ENCODE measurements around the gene SLC8A1. TPM values are rescaled to one million over a fixed set of nuclear protein-coding genes. Genes with fewer than 3 reads are reported as not detected.

Gene SLC8A1
- total and polyA plus RNA-seq, 2 donors (not counting 1 experiment from before 2014, with no cell fraction given): 0.07 to 0.20 TPM

- H3K4me2 ChIP-seq (replicated peaks; ENCODE audit: low read depth, low read length, poor library complexity, severe bottlenecking): no peak overlapping the region
- no peak overlapping the region for H3K9ac ChIP-seq (ENCODE audit: low read length)
- WGBS (ENCODE audit: insufficient coverage): 100% methylated on average over 1 of the region's 5 CpGs
- no peak overlapping the region for H3K27ac ChIP-seq (ENCODE audit: low read length in 2 of 2)
- ATAC-seq (ENCODE audit: low read depth) (no peak), DNase-seq (no peak)
- TF ChIP-seq CTCF (IDR thresholded peaks at IDR 0.05): no peak
- TF ChIP-seq EZH2 (IDR thresholded peaks at IDR 0.05; ENCODE audit: borderline replicate concordance, insufficient read depth, low read depth, low read length, poor library complexity, severe bottlenecking): no peak
- no peak overlapping the region for H2AFZ ChIP-seq (ENCODE audit: insufficient read depth, low read depth, low read length, poor library complexity, severe bottlenecking)
- no peak overlapping the region for H3K4me3 ChIP-seq (ENCODE audit: control extremely low read depth in 1 of 5, extremely low read depth in 1 of 5, insufficient read depth in 1 of 5, low read depth in 2 of 5, low read length in 4 of 5)
- intact Hi-C loops (cut with micrococcal nuclease): no loop called here
- Mint-ChIP-seq H3K27ac (no peak overlapping the region), H3K4me1 (no peaks in the 10 kb centered on the region), H3K9me3 (ENCODE audit: insufficient read depth) (no peaks in the 10 kb centered on the region), H3K27me3 (no peaks in the 10 kb centered on the region), H3K4me3 (no peak overlapping the region)
- no peaks in the 10 kb centered on the region for H3K79me2 ChIP-seq (ENCODE audit: control insufficient read depth, insufficient read depth, low read length)
- no peaks in the 10 kb centered on the region for H3K36me3 ChIP-seq (replicated peaks in 1 of 2; ENCODE audit: control extremely low read depth in 1 of 2, control insufficient read depth in 1 of 2, extremely low read depth in 1 of 2, insufficient read depth in 2 of 2, low read length in 1 of 2)
- no peaks in the 10 kb centered on the region for H3K4me1 ChIP-seq (ENCODE audit: control insufficient read depth in 2 of 2, insufficient read depth in 2 of 2, low read length in 2 of 2)
- ChIA-PET CTCF (no interaction called here), POLR2A (no interaction called here)
- H4K20me1 ChIP-seq (ENCODE audit: control insufficient read depth, insufficient read depth, low read length, poor library complexity, severe bottlenecking): no peaks in the 10 kb centered on the region
- H3K9me3 ChIP-seq (ENCODE audit: control extremely low read depth in 1 of 3, control insufficient read depth in 2 of 3, insufficient read depth in 1 of 3, low read length in 2 of 3): no peaks in the 10 kb centered on the region
- no peaks in the 10 kb centered on the region for H3K27me3 ChIP-seq (replicated peaks in 1 of 4; ENCODE audit: control extremely low read depth in 1 of 4, control insufficient read depth in 3 of 4, insufficient read depth in 4 of 4, low read length in 3 of 4)
Measured at GRCh38 chr2:40480596-40480995, 28.7 kb upstream of the SLC8A1 start.

DNA sequence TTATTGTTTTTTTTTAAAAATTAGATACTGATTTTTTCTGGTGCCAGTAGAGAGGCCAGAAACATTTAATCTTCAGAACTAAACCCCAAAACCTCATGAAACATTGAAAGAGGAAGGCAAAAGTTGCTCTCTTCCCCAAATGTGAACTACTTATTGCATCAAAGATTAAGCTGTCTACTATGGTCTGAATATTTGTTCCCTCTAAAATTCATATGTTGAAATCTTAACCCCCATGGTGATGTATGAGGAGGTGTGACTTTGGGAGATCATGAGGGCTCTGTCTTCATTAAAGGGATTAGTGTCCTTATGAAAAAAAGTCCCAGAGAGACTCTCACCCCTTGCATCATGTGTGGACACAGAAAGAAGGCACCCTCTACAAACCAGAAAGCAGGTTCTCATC lies 28.2 kb upstream of the SLC8A1 start:
- no peak overlapping the region for H3K4me3 Mint-ChIP-seq
- TF ChIP-seq CTCF (IDR thresholded peaks at IDR 0.05) (no peak), EZH2 (IDR thresholded peaks at IDR 0.05; ENCODE audit: borderline replicate concordance, insufficient read depth, low read depth, low read length, poor library complexity, severe bottlenecking) (no peak)
- no peaks in the 10 kb centered on the region for H4K20me1 ChIP-seq (ENCODE audit: control insufficient read depth, insufficient read depth, low read length, poor library complexity, severe bottlenecking)
- ChIA-PET CTCF (no interaction called here), POLR2A (no interaction called here)
- H3K9ac ChIP-seq (ENCODE audit: low read length): no peak overlapping the region
- no peaks in the 10 kb centered on the region for H3K4me1 Mint-ChIP-seq
- no peaks in the 10 kb centered on the region for H3K27me3 Mint-ChIP-seq
- no peak overlapping the region for H3K4me3 ChIP-seq (ENCODE audit: control extremely low read depth in 1 of 5, extremely low read depth in 1 of 5, insufficient read depth in 1 of 5, low read depth in 2 of 5, low read length in 4 of 5)
- no peak overlapping the region for H3K27ac Mint-ChIP-seq
- H3K27me3 ChIP-seq (replicated peaks in 1 of 4; ENCODE audit: control extremely low read depth in 1 of 4, control insufficient read depth in 3 of 4, insufficient read depth in 4 of 4, low read length in 3 of 4): no peaks in the 10 kb centered on the region
- intact Hi-C loops (cut with micrococcal nuclease): no loop called here
- DNase-seq: no peak
- no peak overlapping the region for H3K27ac ChIP-seq (ENCODE audit: low read length in 2 of 2)
- no peak overlapping the region for H3K4me2 ChIP-seq (replicated peaks; ENCODE audit: low read depth, low read length, poor library complexity, severe bottlenecking)
- H3K36me3 ChIP-seq (replicated peaks in 1 of 2; ENCODE audit: control extremely low read depth in 1 of 2, control insufficient read depth in 1 of 2, extremely low read depth in 1 of 2, insufficient read depth in 2 of 2, low read length in 1 of 2): no peaks in the 10 kb centered on the region
- H3K4me1 ChIP-seq (ENCODE audit: control insufficient read depth in 2 of 2, insufficient read depth in 2 of 2, low read length in 2 of 2): no peaks in the 10 kb centered on the region
- H3K9me3 ChIP-seq (ENCODE audit: control extremely low read depth in 1 of 3, control insufficient read depth in 2 of 3, insufficient read depth in 1 of 3, low read length in 2 of 3): no peaks in the 10 kb centered on the region
- no peaks in the 10 kb centered on the region for H3K9me3 Mint-ChIP-seq (ENCODE audit: insufficient read depth)
- ATAC-seq (ENCODE audit: low read depth): no peak
- H2AFZ ChIP-seq (ENCODE audit: insufficient read depth, low read depth, low read length, poor library complexity, severe bottlenecking): no peak overlapping the region
- no peaks in the 10 kb centered on the region for H3K79me2 ChIP-seq (ENCODE audit: control insufficient read depth, insufficient read depth, low read length)

Measured in B cell (primary cell).